GM18519 (cell line): ENCODE data around the gene SLC5A11.
"Not testable (repeated sequence)": the region's sequence is repeated elsewhere in the genome, so short reads cannot be mapped to it uniquely, and the experiment has no call there.

Source experiments
- ATAC-seq: cut with Tn5 transposase; IDR thresholded peaks from one replicate; pipeline ENCODE4 v1.9.1; 2021; ENCODE audit warnings: mild to moderate bottlenecking, moderate library complexity; ENCODE audit not compliant: unreplicated experiment, low FRiP score

SLC5A11 gene

GRCh38 chr16:24833352-24833751, 12.4 kb upstream of the SLC5A11 start:
- ATAC-seq, result no peak

GRCh38 chr16:24834459-24835335, 11.1 kb upstream of the SLC5A11 start:
- ATAC-seq, result no peak

DNA sequence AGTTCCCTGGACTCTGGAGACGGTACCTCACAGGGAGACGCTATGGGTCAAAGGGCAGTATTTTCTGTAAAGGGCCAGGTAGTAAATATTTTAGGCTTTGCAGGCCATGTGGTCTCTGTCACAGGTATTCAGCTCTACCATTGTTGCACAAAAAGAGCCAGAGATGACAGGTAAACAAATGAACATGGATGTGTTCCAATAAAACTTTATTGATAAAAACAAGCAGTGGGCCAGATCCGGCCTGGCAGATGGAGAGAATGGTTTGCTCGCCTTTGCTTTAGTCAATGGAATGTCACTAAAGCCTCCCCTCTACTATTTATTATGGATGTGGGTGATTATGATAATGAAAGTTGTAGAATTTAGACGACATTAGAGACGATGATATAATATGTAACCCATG, 8.9 kb upstream of the SLC5A11 start:
- ATAC-seq, result no peak

DNA sequence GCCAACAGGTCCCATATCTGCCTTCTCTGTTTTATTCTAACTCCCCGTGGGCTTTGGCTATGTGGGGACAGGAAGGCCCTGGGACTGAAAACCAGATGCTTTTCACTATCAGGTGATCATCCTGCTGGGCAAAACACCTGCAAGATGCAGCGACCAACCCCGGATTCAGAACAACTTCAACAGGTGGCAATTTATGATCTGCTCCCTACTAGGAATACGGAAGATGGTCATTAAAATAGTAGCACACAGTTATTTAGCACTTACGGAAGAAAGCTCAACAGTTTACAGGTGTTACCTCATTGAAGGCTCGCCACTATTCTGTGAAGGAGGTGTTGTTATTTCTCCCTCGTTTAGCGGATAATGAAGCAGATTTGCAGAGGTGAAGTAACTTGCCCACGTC, 7.8 kb upstream of the SLC5A11 start:
- ATAC-seq, result no peak

DNA sequence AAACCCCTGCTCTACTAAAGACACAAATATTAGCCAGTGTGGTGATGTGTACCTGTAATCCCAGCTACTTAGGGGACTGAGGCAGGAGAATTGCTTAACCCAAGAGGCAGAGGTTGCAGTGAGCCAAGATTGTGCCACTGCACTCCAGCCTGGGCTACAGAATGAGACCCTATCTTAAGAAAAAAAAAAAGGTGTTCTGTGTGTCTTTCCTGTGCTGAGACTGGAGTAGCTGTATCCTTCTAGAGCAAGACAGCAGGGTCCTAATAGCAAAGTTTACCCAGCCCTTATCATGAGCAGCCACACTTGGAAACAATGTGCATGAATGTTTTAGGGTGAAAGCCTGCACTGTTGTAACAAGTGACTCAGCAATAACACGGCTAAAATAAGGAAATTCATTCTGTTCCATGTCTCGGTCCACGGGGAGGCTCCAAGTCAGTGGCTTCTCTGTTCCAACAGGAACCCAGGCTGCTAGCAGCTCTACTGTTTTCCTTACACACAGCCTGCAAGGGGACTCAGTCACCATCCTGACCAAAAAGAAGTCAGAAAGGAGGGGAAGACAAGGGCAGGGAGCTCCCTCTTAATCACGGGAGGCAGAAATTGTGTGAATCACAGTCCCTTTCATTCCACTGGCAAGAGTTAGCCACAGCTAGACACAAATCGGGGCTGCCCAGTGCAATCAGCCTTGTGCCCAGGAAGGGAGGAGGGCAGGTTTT, 7.1 kb upstream of the SLC5A11 start:
- ATAC-seq, result no peak

DNA sequence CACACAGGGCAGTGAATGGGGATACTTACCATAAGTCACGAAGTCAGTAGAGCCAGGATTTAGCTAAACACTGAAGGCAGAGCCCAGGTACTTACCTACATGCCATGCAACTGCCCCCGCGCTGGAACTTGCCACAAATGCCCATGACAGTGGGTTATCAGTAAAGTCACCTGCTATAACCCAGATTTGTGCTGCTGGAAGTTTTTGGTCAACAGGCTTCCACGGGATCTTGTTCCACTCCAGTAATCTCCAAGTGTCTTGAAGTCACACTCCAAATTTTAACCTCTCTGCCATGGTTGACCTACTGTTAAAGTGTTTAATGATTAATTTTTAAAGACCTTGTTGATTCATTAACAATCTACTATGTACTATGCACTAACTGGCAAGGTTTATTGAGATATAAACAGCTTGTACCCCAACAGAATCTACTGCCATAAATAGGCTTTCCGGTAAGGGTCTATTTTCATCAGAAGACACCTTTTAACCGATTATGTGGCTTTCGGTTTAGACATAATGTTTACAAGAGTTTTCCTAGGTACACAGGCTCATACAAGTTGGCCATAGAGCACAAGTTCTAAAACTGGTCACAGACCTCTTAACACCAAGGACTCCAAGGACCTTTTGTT, 6.3 kb upstream of the SLC5A11 start:
- no peak for ATAC-seq

GRCh38 chr16:24841291-24841690, 4.5 kb upstream of the SLC5A11 start:
- no peak for ATAC-seq

DNA sequence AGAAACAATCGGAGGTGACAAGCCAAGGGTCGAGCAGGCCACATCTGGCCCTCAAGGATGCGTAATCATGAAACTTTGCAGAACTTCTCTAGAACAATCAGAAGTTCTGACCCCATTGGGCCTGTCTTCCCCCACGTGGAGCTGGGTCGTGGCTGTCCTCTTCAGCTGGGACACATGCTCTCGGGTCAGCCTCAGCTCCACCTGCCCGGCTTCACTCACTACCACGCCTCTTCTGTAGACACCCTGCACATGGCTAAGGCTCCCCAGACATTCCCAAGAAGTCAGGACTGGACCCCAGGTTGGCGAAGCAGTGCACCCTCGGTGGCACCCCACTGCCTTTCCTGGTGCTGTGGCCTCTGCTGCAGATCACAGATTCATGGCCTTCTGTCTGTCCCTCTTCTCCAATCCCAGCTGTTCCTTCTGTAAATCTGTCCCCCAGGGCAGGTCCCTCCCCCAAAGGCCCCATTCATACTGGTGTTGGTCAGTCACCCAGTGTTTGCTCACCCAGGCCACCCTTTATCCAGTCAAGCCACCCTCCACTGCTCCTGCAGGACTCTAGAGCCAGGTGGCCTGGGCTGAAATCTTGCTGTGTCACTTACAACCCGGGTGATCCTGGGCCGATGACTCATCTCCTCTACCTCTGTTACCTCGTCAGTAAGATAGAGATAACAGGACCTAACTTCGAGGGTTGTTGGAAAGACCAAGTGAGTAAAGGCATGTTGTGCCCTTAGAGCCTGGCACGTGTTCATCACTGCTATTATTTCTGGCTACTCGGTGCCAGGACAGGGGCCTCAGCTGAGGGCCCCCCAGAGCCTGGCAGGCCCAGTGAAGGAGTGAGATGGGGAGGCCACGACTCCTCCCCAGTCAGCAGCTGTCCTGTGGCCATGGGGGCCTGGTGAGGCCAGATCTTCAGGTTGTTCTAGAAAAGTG, 1.4 kb upstream of the SLC5A11 start:
- ATAC-seq, result no peak

- not testable (repeated sequence) for ATAC-seq
Observed at GRCh38 chr16:24845031-24845365, 765 bp upstream of the SLC5A11 start.

- no peak for ATAC-seq
Observed at GRCh38 chr16:24846548-24847357, 990 bp downstream of the SLC5A11 start.

GRCh38 chr16:24847358-24847664, 1.5 kb downstream of the SLC5A11 start:
- ATAC-seq, result no peak

GRCh38 chr16:24848065-24848464, 2.3 kb downstream of the SLC5A11 start:
- ATAC-seq, result no peak

- ATAC-seq, result no peak
Observed at GRCh38 chr16:24849641-24850040, 3.9 kb downstream of the SLC5A11 start.

DNA sequence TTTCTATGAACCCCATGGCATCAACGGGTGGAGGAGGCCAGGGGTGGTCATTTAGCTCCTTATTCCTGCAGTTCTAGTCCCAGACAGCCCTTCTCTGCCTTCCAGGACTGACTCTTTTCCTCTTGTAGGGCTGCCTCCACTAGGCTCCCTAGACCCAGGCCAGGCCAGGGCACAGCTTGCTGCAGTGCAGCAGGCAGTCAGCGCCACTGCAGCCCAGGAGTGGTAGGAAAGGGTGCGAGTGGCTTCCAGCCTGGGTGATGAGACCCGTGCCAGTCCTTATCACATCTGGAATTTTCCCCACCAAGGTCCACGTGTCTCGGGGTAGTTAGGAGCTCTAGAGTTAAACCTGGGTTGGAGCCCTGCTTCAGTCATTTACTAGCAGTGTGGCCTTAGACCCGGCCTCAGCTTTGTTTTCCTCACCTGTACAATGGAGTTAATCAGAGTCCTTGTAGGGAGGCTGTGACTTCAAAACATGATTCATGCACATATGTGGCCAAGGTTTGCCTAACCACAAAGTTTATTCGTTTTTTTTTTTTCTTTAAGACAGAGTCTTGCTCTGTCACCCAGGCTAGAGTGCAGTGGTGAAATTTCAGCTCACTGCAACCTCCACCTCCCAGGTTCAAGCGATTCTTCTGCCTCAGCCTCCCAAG, 4.7 kb downstream of the SLC5A11 start:
- ATAC-seq, result no peak

DNA sequence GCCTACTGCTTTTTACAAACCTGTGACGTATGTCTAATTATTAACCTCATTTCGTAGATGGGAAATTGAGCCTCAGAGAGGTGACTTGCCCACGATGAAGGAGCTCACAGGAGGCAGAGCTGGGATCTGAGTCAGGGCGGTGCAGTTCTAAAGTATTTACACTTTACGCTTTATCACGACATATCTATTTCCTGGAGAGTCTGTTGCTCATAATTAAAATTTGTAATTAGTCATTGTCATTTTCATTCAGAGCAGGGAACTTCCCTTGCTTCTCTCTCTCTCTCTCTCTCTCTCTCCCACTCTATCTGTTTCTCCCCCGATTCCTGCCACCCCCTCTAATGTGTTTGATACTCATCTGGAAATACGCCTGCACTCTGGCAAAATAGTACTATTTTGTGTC, 5.9 kb downstream of the SLC5A11 start:
- ATAC-seq, result no peak

GRCh38 chr16:24852281-24852721, 6.5 kb downstream of the SLC5A11 start:
- no peak for ATAC-seq

DNA sequence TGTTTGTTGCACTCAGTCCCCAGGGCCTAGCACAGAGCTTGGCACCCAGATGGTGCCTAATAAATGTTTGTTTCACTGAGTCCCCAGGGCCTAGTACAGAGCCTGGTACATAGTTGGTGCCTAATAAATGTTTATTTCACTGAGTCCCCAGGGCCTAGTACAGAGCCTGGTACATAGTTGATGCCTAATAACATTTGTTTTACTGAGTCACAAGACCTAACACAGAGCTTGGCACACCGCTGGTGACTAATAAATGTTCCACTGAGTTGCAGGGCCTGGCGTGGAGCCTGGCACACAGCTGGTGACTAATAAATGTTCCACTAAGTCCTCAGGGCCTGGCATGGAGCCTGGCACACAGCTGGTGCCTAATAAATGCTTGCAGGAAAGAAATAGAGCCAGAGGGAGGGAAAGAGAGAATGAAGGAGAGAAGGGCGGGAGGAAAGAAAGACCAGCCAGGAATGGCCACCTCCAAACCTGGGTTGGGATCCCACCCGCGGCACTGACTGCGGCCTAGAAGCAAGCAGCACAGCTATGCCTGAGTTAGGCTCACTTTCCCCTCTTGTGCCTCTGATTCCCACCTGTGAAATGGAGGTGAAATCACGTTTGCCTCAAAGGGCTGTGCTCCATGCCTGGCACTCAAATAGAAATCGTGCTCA, 7.5 kb downstream of the SLC5A11 start:
- ATAC-seq, result no peak

DNA sequence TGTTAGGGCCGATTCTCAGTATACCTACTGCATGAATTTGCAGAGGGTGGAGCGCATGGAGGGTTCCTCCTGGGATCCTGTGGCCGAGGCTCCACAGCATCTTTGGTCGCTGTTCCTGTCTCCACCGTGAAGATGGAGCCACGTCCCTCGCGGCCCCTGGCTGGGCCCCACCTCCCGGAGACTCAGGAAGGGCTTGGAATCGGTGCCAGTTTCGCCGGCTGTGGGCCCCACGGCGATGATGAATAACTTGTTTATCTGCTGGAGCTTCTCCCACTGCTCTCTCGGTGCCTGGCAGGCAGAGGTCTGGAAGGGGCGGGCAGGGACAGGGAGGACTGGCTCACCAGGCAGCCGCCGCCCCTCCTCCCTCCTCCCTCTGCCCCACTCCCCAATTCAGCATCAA, 8.1 kb downstream of the SLC5A11 start:
- ATAC-seq, result no peak
